ENCODE data around the gene SNAPC3.

SNAPC3 gene

GRCh38 chr9:15469406-15469805 lies 46.7 kb downstream of the SNAPC3 start:
- ChIA-PET POLR2A (no interaction called here), CTCF (no interaction called here)
- no peak for DNase-seq (ENCODE audit: extremely low spot score)
- no peak for TF ChIP-seq ARNT (IDR thresholded peaks at IDR 0.05)
- no peak for TF ChIP-seq ELF4 (IDR thresholded peaks at IDR 0.05)
- no peak for TF ChIP-seq SUZ12 (IDR thresholded peaks at IDR 0.05)
- no peak for TF ChIP-seq TARDBP (IDR thresholded peaks at IDR 0.05)
- no peak for TF ChIP-seq FOXM1 (IDR thresholded peaks at IDR 0.05; ENCODE audit: borderline replicate concordance)
- no peak for TF ChIP-seq L3MBTL2 (conservative IDR thresholded peaks at IDR 0.05)
- no peak for TF ChIP-seq ZNF384 (IDR thresholded peaks at IDR 0.05)
- no peak for TF ChIP-seq BHLHE40 (IDR thresholded peaks at IDR 0.05; ENCODE audit: borderline replicate concordance)
- TF ChIP-seq FOXK2 (IDR thresholded peaks at IDR 0.05): no peak
- no peak for TF ChIP-seq FOXA1 (IDR thresholded peaks at IDR 0.05)
- TF ChIP-seq NFRKB (IDR thresholded peaks at IDR 0.05): no peak
- TF ChIP-seq CTBP1 (IDR thresholded peaks at IDR 0.05; ENCODE audit: borderline replicate concordance): no peak
- no peak for TF ChIP-seq HDGF (IDR thresholded peaks at IDR 0.05; ENCODE audit: borderline replicate concordance)
- TF ChIP-seq SP1 (IDR thresholded peaks at IDR 0.05): no peak
- no peak for TF ChIP-seq PKNOX1 (IDR thresholded peaks at IDR 0.05)
- TF ChIP-seq LEF1 (IDR thresholded peaks at IDR 0.05; ENCODE audit: borderline replicate concordance): no peak

GRCh38 chr9:15469862-15470261 lies 47.2 kb downstream of the SNAPC3 start:
- ChIA-PET POLR2A (no interaction called here), CTCF (no interaction called here)
- no peak for DNase-seq (ENCODE audit: extremely low spot score)
- TF ChIP-seq FOXA1 (IDR thresholded peaks at IDR 0.05) (no peak), FOXK2 (IDR thresholded peaks at IDR 0.05) (no peak), TARDBP (IDR thresholded peaks at IDR 0.05) (no peak), ELF4 (IDR thresholded peaks at IDR 0.05) (no peak), ARNT (IDR thresholded peaks at IDR 0.05) (no peak), SP1 (IDR thresholded peaks at IDR 0.05) (no peak), HDGF (IDR thresholded peaks at IDR 0.05; ENCODE audit: borderline replicate concordance) (no peak), PKNOX1 (IDR thresholded peaks at IDR 0.05) (no peak)

- no peak for DNase-seq (ENCODE audit: extremely low spot score)
- no peak for TF ChIP-seq FOXM1 (IDR thresholded peaks at IDR 0.05; ENCODE audit: borderline replicate concordance)
- no peak for TF ChIP-seq LEF1 (IDR thresholded peaks at IDR 0.05; ENCODE audit: borderline replicate concordance)
- no peak for TF ChIP-seq ZNF384 (IDR thresholded peaks at IDR 0.05)
- TF ChIP-seq TARDBP (IDR thresholded peaks at IDR 0.05): no peak
- no peak for TF ChIP-seq FOXA1 (IDR thresholded peaks at IDR 0.05)
- no peak for TF ChIP-seq FOXK2 (IDR thresholded peaks at IDR 0.05)
- TF ChIP-seq SP1 (IDR thresholded peaks at IDR 0.05): no peak
- ChIA-PET POLR2A (no interaction called here), CTCF (no interaction called here)
Measured at GRCh38 chr9:15475923-15476536, 53.4 kb downstream of the SNAPC3 start.

GRCh38 chr9:15480028-15480427 lies 57.4 kb downstream of the SNAPC3 start:
- POLR2A ChIA-PET: no interaction called here
- CTCF ChIA-PET: no interaction called here

DNA sequence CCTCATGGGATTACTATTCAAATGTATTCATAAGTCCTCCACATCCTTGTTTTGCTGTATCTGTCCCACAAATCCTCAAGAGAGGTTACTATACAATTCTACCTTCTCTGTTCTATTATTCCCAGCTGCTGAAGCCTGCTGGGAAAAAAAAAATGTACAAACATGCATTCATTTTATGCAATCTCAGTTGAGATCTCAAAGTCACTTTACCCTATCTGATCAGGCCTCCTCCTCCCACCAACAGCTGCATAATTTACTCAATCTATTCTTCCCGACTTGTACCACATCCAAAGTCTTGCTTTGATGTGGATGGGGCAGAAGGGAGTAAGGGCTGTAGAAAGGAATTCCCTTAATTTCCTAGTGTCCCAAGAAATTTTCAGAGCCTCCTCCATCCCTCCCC lies 59.5 kb downstream of the SNAPC3 start:
- no peak for DNase-seq (ENCODE audit: extremely low spot score)
- TF ChIP-seq L3MBTL2 (conservative IDR thresholded peaks at IDR 0.05): no peak
- no peak for TF ChIP-seq PKNOX1 (IDR thresholded peaks at IDR 0.05)
- no peak for TF ChIP-seq FOXM1 (IDR thresholded peaks at IDR 0.05; ENCODE audit: borderline replicate concordance)
- no peak for TF ChIP-seq CTBP1 (IDR thresholded peaks at IDR 0.05; ENCODE audit: borderline replicate concordance)
- TF ChIP-seq FOXA1 (IDR thresholded peaks at IDR 0.05): no peak
- TF ChIP-seq ZNF384 (IDR thresholded peaks at IDR 0.05): no peak
- TF ChIP-seq NFRKB (IDR thresholded peaks at IDR 0.05): no peak
- TF ChIP-seq LEF1 (IDR thresholded peaks at IDR 0.05; ENCODE audit: borderline replicate concordance): no peak
- TF ChIP-seq ELF4 (IDR thresholded peaks at IDR 0.05): no peak
- TF ChIP-seq TARDBP (IDR thresholded peaks at IDR 0.05): no peak
- TF ChIP-seq FOXK2 (IDR thresholded peaks at IDR 0.05): no peak
- no peak for TF ChIP-seq SUZ12 (IDR thresholded peaks at IDR 0.05)
- no peak for TF ChIP-seq SP1 (IDR thresholded peaks at IDR 0.05)
- ChIA-PET POLR2A (no interaction called here), CTCF (no interaction called here)

More at GRCh38 chr9:15480028-15480427, 57.4 kb downstream of the SNAPC3 start:
- no peak for TF ChIP-seq SP1 (IDR thresholded peaks at IDR 0.05)
- TF ChIP-seq ELF4 (IDR thresholded peaks at IDR 0.05): no peak
- TF ChIP-seq FOXA1 (IDR thresholded peaks at IDR 0.05): no peak
- TF ChIP-seq LEF1 (IDR thresholded peaks at IDR 0.05; ENCODE audit: borderline replicate concordance): no peak
- TF ChIP-seq ARNT (IDR thresholded peaks at IDR 0.05): no peak
- TF ChIP-seq SUZ12 (IDR thresholded peaks at IDR 0.05): no peak
- no peak for TF ChIP-seq BHLHE40 (IDR thresholded peaks at IDR 0.05; ENCODE audit: borderline replicate concordance)
- no peak for TF ChIP-seq TARDBP (IDR thresholded peaks at IDR 0.05)
- DNase-seq (ENCODE audit: extremely low spot score): no peak

GRCh38 chr9:15484802-15485201 lies 62.1 kb downstream of the SNAPC3 start:
- CTCF ChIA-PET: no interaction called here
- POLR2A ChIA-PET: no interaction called here
- TF ChIP-seq BHLHE40 (IDR thresholded peaks at IDR 0.05; ENCODE audit: borderline replicate concordance) (no peak), PKNOX1 (IDR thresholded peaks at IDR 0.05) (no peak), SP1 (IDR thresholded peaks at IDR 0.05) (no peak), CTBP1 (IDR thresholded peaks at IDR 0.05; ENCODE audit: borderline replicate concordance) (no peak), NFRKB (IDR thresholded peaks at IDR 0.05) (no peak), FOXM1 (IDR thresholded peaks at IDR 0.05; ENCODE audit: borderline replicate concordance) (no peak), ELF4 (IDR thresholded peaks at IDR 0.05) (no peak), HDGF (IDR thresholded peaks at IDR 0.05; ENCODE audit: borderline replicate concordance) (no peak), LEF1 (IDR thresholded peaks at IDR 0.05; ENCODE audit: borderline replicate concordance) (no peak)
- DNase-seq (ENCODE audit: extremely low spot score): no peak
